ENCODE measurements around the gene AKT1S1.
A peak's percentile ranks its signal among the peaks of the same experiment; 100 is the strongest.
"Not testable (repeated sequence)": the region's sequence is repeated elsewhere in the genome, so short reads cannot be mapped to it uniquely, and the experiment has no call there.

The AKT1S1 gene

DNA sequence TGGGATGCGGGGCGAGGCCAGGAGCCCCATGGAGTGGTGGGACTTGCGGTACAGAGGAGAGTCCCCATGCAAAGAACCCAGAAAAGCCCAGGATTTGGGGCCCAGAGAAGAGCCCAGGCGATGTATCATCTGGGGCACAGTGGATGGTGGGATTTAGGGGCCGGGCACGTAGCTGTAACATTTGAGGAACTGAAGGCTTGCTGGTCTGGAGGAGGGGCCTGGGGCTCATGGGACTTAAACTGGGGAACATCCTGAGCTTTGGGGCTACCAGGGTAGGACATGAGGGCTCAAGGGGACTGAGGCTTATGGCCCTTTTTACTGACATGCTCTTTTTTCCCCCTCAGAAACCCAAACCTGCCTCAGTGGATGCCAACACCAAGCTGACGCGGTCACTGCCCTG is 45.6 kb downstream of the AKT1S1 start:
- CTCF ChIA-PET: no interaction called here
- no peak for TF ChIP-seq SP1 (IDR thresholded peaks at IDR 0.05)
- no peak for TF ChIP-seq FOXM1 (IDR thresholded peaks at IDR 0.05; ENCODE audit: borderline replicate concordance)
- no peak for TF ChIP-seq SUZ12 (IDR thresholded peaks at IDR 0.05)
- TF ChIP-seq ARNT (IDR thresholded peaks at IDR 0.05): no peak
- no peak for TF ChIP-seq CTBP1 (IDR thresholded peaks at IDR 0.05; ENCODE audit: borderline replicate concordance)
- DNase-seq (ENCODE audit: extremely low spot score): no peak
- POLR2A ChIA-PET: interaction anchor here (1.5 kb wide), 1 partner anchor 19 kb away, joined by 4 read pairs; no protein-coding TSS in a partner anchor

DNA sequence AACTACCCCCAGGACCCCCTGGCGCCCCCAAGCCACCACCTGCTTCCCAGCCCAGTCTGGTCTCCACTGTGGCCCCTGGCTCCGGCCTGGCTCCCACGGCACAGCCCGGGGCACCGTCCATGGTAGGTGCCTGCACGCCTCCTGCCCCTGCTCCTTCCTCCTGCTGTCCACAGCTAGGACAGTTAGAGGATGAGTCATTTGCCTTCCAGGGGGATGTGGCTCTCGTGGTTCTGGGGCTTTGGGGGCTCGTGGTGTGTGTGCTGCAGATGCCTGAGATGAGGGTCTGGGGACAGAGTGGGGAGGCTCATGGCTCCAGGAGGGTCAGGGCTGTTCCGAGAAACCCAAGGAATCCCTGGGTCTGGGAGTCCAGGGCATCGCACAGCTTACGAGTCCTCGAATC is 46.4 kb downstream of the AKT1S1 start:
- ChIA-PET POLR2A (interaction anchor here (1.5 kb wide), 1 partner anchor 20 kb away, joined by 4 read pairs; no protein-coding TSS in a partner anchor), CTCF (no interaction called here)
- DNase-seq (ENCODE audit: extremely low spot score): no peak
- no peak for TF ChIP-seq ZNF384 (IDR thresholded peaks at IDR 0.05)
- TF ChIP-seq CTBP1 (IDR thresholded peaks at IDR 0.05; ENCODE audit: borderline replicate concordance): no peak
- no peak for TF ChIP-seq SUZ12 (IDR thresholded peaks at IDR 0.05)
- no peak for TF ChIP-seq FOXM1 (IDR thresholded peaks at IDR 0.05; ENCODE audit: borderline replicate concordance)
- no peak for TF ChIP-seq L3MBTL2 (conservative IDR thresholded peaks at IDR 0.05)
- no peak for TF ChIP-seq FOXK2 (IDR thresholded peaks at IDR 0.05)
- no peak for TF ChIP-seq PKNOX1 (IDR thresholded peaks at IDR 0.05)
- TF ChIP-seq LEF1 (IDR thresholded peaks at IDR 0.05; ENCODE audit: borderline replicate concordance): no peak
- TF ChIP-seq BHLHE40 (IDR thresholded peaks at IDR 0.05; ENCODE audit: borderline replicate concordance): no peak
- TF ChIP-seq ELF4 (IDR thresholded peaks at IDR 0.05): no peak
- TF ChIP-seq SP1 (IDR thresholded peaks at IDR 0.05): no peak
- no peak for TF ChIP-seq FOXA1 (IDR thresholded peaks at IDR 0.05)
- no peak for TF ChIP-seq ARNT (IDR thresholded peaks at IDR 0.05)

- ChIA-PET CTCF (no interaction called here), POLR2A (no interaction called here)
- DNase-seq (ENCODE audit: extremely low spot score): no peak
- TF ChIP-seq FOXA1 (IDR thresholded peaks at IDR 0.05): no peak
- TF ChIP-seq FOXK2 (IDR thresholded peaks at IDR 0.05): no peak
Observed at GRCh38 chr19:49829721-49830120, 47.4 kb downstream of the AKT1S1 start.

DNA sequence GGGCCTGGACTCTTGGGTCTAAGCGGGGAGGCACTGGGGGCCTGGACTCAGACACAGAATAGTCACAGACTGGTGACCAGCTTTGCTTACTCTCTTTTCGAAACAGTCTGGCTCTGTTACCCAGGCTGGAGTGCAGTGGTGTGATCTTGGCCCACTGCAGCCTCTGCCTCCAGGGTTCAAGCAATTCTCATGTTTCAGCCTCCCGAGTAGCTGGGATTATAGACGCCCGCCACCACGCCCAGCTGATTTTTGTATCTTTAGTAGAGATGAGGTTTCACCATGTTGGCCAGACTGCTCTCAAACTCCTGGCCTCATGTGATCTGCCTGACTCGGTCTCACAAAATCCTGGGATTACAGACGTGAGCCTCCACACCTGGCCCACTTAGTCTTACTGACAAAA is 48.0 kb downstream of the AKT1S1 start:
- no peak for TF ChIP-seq SP1 (IDR thresholded peaks at IDR 0.05)
- TF ChIP-seq ZNF384 (IDR thresholded peaks at IDR 0.05): no peak
- ChIA-PET CTCF (no interaction called here), POLR2A (no interaction called here)
- DNase-seq (ENCODE audit: extremely low spot score): no peak

GRCh38 chr19:49827034-49827433 is 50.1 kb downstream of the AKT1S1 start:
- DNase-seq (ENCODE audit: extremely low spot score): no peak
- ChIA-PET CTCF (no interaction called here), POLR2A (no interaction called here)
- TF ChIP-seq CTBP1 (IDR thresholded peaks at IDR 0.05; ENCODE audit: borderline replicate concordance) (no peak), SP1 (IDR thresholded peaks at IDR 0.05) (no peak), TARDBP (IDR thresholded peaks at IDR 0.05) (no peak), ELF4 (IDR thresholded peaks at IDR 0.05) (no peak)

DNA sequence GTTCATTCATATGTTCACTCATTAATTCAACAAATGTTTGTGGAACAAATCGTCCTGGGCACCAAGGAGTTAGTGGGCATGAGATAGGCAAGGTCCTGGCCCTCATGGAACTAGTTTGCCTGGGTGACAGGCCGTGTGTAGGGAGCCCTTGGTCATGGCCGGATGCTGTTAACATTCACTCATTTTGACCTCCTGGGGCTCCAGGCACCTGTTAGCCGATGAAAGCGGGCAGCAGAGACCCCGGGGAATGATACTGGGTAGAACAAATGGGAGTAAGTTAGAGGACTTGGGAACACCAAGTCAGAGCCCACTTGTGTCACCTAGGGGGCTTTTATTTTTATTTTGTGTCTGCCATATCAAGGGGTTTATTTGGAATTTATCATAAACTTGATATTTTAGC is 52.5 kb downstream of the AKT1S1 start:
- ChIA-PET CTCF (no interaction called here), POLR2A (interaction anchor here (1.3 kb wide), 1 partner anchor 26 kb away, joined by 5 read pairs; the partner anchor contains the start of gene PTOV1)
- DNase-seq (ENCODE audit: extremely low spot score): no peak
- TF ChIP-seq NFRKB (IDR thresholded peaks at IDR 0.05) (no peak), SP1 (IDR thresholded peaks at IDR 0.05) (no peak), FOXK2 (IDR thresholded peaks at IDR 0.05) (no peak), FOXM1 (IDR thresholded peaks at IDR 0.05; ENCODE audit: borderline replicate concordance) (no peak), ZNF384 (IDR thresholded peaks at IDR 0.05) (no peak), PKNOX1 (IDR thresholded peaks at IDR 0.05) (no peak), ARNT (IDR thresholded peaks at IDR 0.05) (no peak), HDGF (IDR thresholded peaks at IDR 0.05; ENCODE audit: borderline replicate concordance) (no peak), BHLHE40 (IDR thresholded peaks at IDR 0.05; ENCODE audit: borderline replicate concordance) (no peak), CTBP1 (IDR thresholded peaks at IDR 0.05; ENCODE audit: borderline replicate concordance) (no peak), SUZ12 (IDR thresholded peaks at IDR 0.05) (no peak), LEF1 (IDR thresholded peaks at IDR 0.05; ENCODE audit: borderline replicate concordance) (no peak), FOXA1 (IDR thresholded peaks at IDR 0.05) (no peak), L3MBTL2 (conservative IDR thresholded peaks at IDR 0.05) (no peak), TARDBP (IDR thresholded peaks at IDR 0.05) (no peak), ELF4 (IDR thresholded peaks at IDR 0.05) (no peak)

- no peak for DNase-seq (ENCODE audit: extremely low spot score)
- POLR2A ChIA-PET: no interaction called here
- CTCF ChIA-PET: no interaction called here
- TF ChIP-seq SUZ12 (IDR thresholded peaks at IDR 0.05) (no peak), LEF1 (IDR thresholded peaks at IDR 0.05; ENCODE audit: borderline replicate concordance) (no peak)
Observed at GRCh38 chr19:49823472-49823871, 53.7 kb downstream of the AKT1S1 start.

- CTCF ChIA-PET: interaction anchor here (0.6 kb wide), 1 partner anchor 1735 kb away, joined by 3 read pairs; no protein-coding TSS in a partner anchor
Observed at GRCh38 chr19:49820125-49820524, 57.0 kb downstream of the AKT1S1 start.

DNA sequence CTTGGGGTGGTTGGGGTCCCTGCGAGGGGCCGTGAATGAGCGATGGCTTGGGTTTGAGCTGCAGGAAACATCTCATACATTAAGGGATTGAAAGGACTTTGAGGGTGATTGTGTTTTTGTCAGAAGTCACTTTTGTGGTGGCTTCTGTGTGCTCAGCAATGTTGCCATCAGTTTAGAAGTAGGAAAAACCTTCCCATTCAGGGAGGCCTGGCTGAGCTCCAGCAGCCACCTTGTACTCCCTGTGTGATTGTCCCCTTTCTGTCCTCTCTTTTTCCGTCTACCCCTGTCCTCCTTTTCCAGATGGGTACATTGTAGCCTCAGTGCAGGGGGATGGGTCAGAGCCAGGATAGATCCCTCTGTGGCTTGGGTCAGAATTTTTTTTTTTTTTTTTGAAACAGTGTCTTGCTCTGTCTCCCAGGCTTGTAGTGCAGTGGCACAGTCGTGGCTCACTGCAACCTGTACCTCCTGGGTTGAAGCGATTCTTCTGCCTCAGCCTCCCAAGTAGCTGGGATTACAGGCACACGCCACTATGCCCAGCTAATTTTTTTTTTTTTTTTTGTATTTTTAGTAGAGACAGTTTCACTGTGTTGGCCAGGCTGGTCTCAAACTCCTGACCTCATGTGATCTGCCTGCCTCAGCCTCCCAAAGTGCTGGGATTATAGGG is 57.6 kb downstream of the AKT1S1 start:
- not testable (repeated sequence) for DNase-seq (ENCODE audit: extremely low spot score)
- ChIA-PET CTCF (interaction anchor here (0.6 kb wide), 1 partner anchor 1735 kb away, joined by 3 read pairs; no protein-coding TSS in a partner anchor), POLR2A (interaction anchor here (0.8 to 3.2 kb wide), 6 partner anchors 30 to 143 kb away, joined by 3 to 14 read pairs (median 5); partner anchors contain the start of gene PTOV1)

More at GRCh38 chr19:49820125-49820524, 57.0 kb downstream of the AKT1S1 start:
- DNase-seq (ENCODE audit: extremely low spot score): no peak
- TF ChIP-seq PKNOX1 (IDR thresholded peaks at IDR 0.05) (peak; percentile 58), FOXA1 (IDR thresholded peaks at IDR 0.05) (no peak)
- POLR2A ChIA-PET: interaction anchor here (3.2 kb wide), 1 partner anchor 30 kb away, joined by 14 read pairs; the partner anchor contains the start of gene PTOV1

Measured in HEK293T (cell line).